Liver (tissue), 9 donors: Measurements from ENCODE around the gene TACC3. TPM values are rescaled to one million over a fixed set of nuclear protein-coding genes. Genes with fewer than 3 reads are reported as not detected.

Experiments
- DNase-seq: peaks from one replicate; pipeline ENCODE4 v3.0.0-alpha.2; 2017; ENCODE audit warnings: low spot score
- H3K27ac ChIP-seq, 2 donors: one replicate each; pipeline ENCODE4 v1.7.0; 2013; ENCODE audit warnings: inconsistent platforms in 2 of 2, low read length in 2 of 2, control low read depth in 1 of 2, low read depth in 1 of 2, mild to moderate bottlenecking in 1 of 2
- H3K27me3 ChIP-seq, 4 donors: one replicate each; pipeline versions ENCODE4 v1.6.1 to v1.7.0; 2013; ENCODE audit warnings: low read length in 3 of 4, inconsistent platforms in 1 of 4, mild to moderate bottlenecking in 1 of 4, moderate library complexity in 1 of 4; ENCODE audit not compliant: control insufficient read depth in 4 of 4, insufficient read depth in 4 of 4
- H3K36me3 ChIP-seq, 4 donors: one replicate each; pipeline versions ENCODE4 v1.6.1 to v1.7.0; 2013; ENCODE audit warnings: low read length in 3 of 4, mild to moderate bottlenecking in 3 of 4, low read depth in 1 of 4, moderate library complexity in 1 of 4; ENCODE audit not compliant: control insufficient read depth in 4 of 4, insufficient read depth in 3 of 4
- H3K4me1 ChIP-seq, 4 donors: one replicate each; pipeline versions ENCODE4 v1.6.1 to v1.7.0; 2013; ENCODE audit warnings: low read length in 3 of 4, mild to moderate bottlenecking in 3 of 4, moderate library complexity in 1 of 4; ENCODE audit not compliant: control insufficient read depth in 4 of 4, insufficient read depth in 4 of 4
- H3K4me3 ChIP-seq, 3 donors: one replicate each; pipeline versions ENCODE4 v1.6.1 to v1.7.0; 2013; ENCODE audit warnings: low read length in 3 of 3, control low read depth in 1 of 3, low read depth in 1 of 3, mild to moderate bottlenecking in 1 of 3
- H3K9ac ChIP-seq, 2 donors: one replicate each; pipeline ENCODE4 v1.7.0; 2013; ENCODE audit warnings: low read length in 2 of 2, mild to moderate bottlenecking in 2 of 2, moderate library complexity in 2 of 2, control low read depth in 1 of 2, low read depth in 1 of 2
- H3K9me3 ChIP-seq, 4 donors: one replicate each; pipeline versions ENCODE4 v1.6.1 to v1.7.0; 2013; ENCODE audit warnings: low read length in 3 of 4; ENCODE audit not compliant: control insufficient read depth in 4 of 4
- EGR1 ChIP-seq, 2 donors: IDR thresholded peaks; 2 replicates each; pipeline ENCODE4 v1.6.1; 2016 to 2018; ENCODE audit warnings: antibody characterized with exemption in 2 of 2, low read depth in 2 of 2
- FOXA1 ChIP-seq: IDR thresholded peaks from 2 replicates; pipeline ENCODE4 v1.6.1; 2016; ENCODE audit warnings: antibody characterized with exemption
- FOXA2 ChIP-seq: IDR thresholded peaks from 2 replicates; pipeline ENCODE4 v1.6.1; 2016; ENCODE audit warnings: antibody characterized with exemption
- GABPA ChIP-seq, 2 donors: IDR thresholded peaks in 1 of 2; conservative IDR thresholded peaks in 1 of 2; 2 replicates each; pipeline ENCODE4 v1.6.1; 2016; ENCODE audit warnings: antibody characterized with exemption in 2 of 2, mild to moderate bottlenecking in 1 of 2, moderate library complexity in 1 of 2
- HNF4A ChIP-seq, 2 donors: conservative IDR thresholded peaks; 2 replicates each; pipeline ENCODE4 v1.6.1; 2016; ENCODE audit warnings: antibody characterized with exemption in 2 of 2, mild to moderate bottlenecking in 2 of 2
- HNF4G ChIP-seq: IDR thresholded peaks from 2 replicates; pipeline ENCODE4 v1.6.1; 2016; ENCODE audit warnings: antibody characterized with exemption
- JUND ChIP-seq, 2 donors: IDR thresholded peaks; 2 replicates each; pipeline ENCODE4 v1.6.1; 2016; ENCODE audit warnings: antibody characterized with exemption in 2 of 2
- NR2F2 ChIP-seq: IDR thresholded peaks from 2 replicates; pipeline ENCODE4 v1.6.1; 2016; ENCODE audit warnings: antibody characterized with exemption
- RAD21 ChIP-seq, 2 donors: IDR thresholded peaks; 2 replicates each; pipeline ENCODE4 v1.6.1; 2016; ENCODE audit warnings: antibody characterized with exemption in 2 of 2, mild to moderate bottlenecking in 2 of 2
- RXRA ChIP-seq, 2 donors: IDR thresholded peaks; 2 replicates each; pipeline ENCODE4 v1.6.1; 2017 to 2018; ENCODE audit warnings: antibody characterized with exemption in 2 of 2, mild to moderate bottlenecking in 1 of 2
- SP1 ChIP-seq: IDR thresholded peaks from 2 replicates; pipeline ENCODE4 v1.6.1; 2018; ENCODE audit warnings: antibody characterized with exemption, mild to moderate bottlenecking
- TAF1 ChIP-seq: conservative IDR thresholded peaks from 2 replicates; pipeline ENCODE4 v1.6.1; 2016; ENCODE audit warnings: antibody characterized with exemption, mild to moderate bottlenecking
- YY1 ChIP-seq: IDR thresholded peaks from 2 replicates; pipeline ENCODE4 v1.6.1; 2016; ENCODE audit warnings: antibody characterized with exemption, mild to moderate bottlenecking
- WGBS: extraction: QIAGEN DNeasy Blood & Tissue Kit; methylation state at CpG from one replicate; pipeline ENCODE4 v1.1.7; 2013; 5-methylcytosine and 5-hydroxymethylcytosine counted together
- polyA plus RNA-seq, 2 donors: library from polyadenylated mRNA; stranded (reverse) in 1 of 2; unstranded in 1 of 2; fragments of 200-250 nt in 1 of 2; fragments of >200 nt in 1 of 2; fragmentation: Nextera tagmentation in 1 of 2; extraction: Ambion mirVana in 1 of 2; gene quantifications; one replicate each; pipeline versions ENCODE4 v1.2.1 to v1.2.3, GENCODE V29; 2013 to 2015
- total RNA-seq, 2 donors: library from RNA; depleted of rRNA; stranded (reverse); fragments of >200 nt; gene quantifications; one replicate each; pipeline ENCODE4 v1.2.3, GENCODE V29; 2014
- TF ChIP-seq, protein P1 (sequence below): IDR thresholded peaks from 2 replicates; pipeline ENCODE4 v1.6.1; 2016; ENCODE audit warnings: antibody characterized with exemption
- TF ChIP-seq, protein P2 (sequence below): IDR thresholded peaks from 2 replicates; pipeline ENCODE4 v1.6.1; 2016; ENCODE audit warnings: antibody characterized with exemption
- TF ChIP-seq, protein P3 (sequence below): IDR thresholded peaks from 2 replicates; pipeline ENCODE4 v1.6.1; 2016; ENCODE audit warnings: antibody characterized with exemption, mild to moderate bottlenecking
- TF ChIP-seq, protein P4 (sequence below): fragments of 150-350 bp; IDR thresholded peaks from 2 replicates; pipeline ENCODE4 v1.5.1; 2017; ENCODE audit warnings: improper control_type of control experiment, low read depth, low read length; ENCODE audit not compliant: missing input control
- TF ChIP-seq, protein P5 (sequence below): IDR thresholded peaks from 2 replicates; pipeline ENCODE4 v1.6.1; 2016; ENCODE audit warnings: antibody characterized with exemption
- donor health status: healthy.
- donor health status: healthy.
- donor health status: healthy.
- donor health status: healthy.
- donor health status: healthy.

Gene TACC3
- total and polyA plus RNA-seq, 4 donors, result 1.4 to 38.9 (median 5.5) TPM

DNA sequence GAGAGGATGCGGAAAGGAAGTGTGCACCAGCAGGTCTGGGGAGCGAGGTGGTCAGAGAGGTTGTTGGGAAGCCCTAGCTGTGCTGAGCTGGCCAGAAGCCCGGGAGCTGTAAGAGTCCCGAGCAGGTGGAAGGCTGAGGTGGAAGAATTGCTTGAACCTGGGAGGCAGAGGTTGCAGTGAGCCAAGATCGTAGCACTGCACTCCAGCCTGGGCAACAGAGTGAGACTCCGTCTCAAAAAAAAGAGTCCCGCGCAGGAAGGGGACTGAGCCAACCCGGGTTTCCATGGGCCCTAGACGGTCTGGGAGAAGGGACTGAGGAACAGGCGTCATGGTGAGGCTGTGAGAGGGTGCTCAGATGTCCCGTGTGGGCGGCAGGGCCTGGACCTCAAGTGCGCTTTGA lies 59.1 kb downstream of the TACC3 start:
- Histone ChIP-seq H3K9ac (no peak overlapping the region), H3K4me1 (peaks cover 3 to 18% (median 13%) of the 10 kb centered on the region in 4 donors), H3K36me3 (no peaks in the 10 kb centered on the region), H3K4me3 (no peak overlapping the region), H3K27ac (no peak overlapping the region), H3K27me3 (no peaks in the 10 kb centered on the region), H3K9me3 (no peaks in the 10 kb centered on the region)
- TF ChIP-seq HNF4G, result no peak
- TF ChIP-seq SP1, result no peak
- TF ChIP-seq, protein P1, sequence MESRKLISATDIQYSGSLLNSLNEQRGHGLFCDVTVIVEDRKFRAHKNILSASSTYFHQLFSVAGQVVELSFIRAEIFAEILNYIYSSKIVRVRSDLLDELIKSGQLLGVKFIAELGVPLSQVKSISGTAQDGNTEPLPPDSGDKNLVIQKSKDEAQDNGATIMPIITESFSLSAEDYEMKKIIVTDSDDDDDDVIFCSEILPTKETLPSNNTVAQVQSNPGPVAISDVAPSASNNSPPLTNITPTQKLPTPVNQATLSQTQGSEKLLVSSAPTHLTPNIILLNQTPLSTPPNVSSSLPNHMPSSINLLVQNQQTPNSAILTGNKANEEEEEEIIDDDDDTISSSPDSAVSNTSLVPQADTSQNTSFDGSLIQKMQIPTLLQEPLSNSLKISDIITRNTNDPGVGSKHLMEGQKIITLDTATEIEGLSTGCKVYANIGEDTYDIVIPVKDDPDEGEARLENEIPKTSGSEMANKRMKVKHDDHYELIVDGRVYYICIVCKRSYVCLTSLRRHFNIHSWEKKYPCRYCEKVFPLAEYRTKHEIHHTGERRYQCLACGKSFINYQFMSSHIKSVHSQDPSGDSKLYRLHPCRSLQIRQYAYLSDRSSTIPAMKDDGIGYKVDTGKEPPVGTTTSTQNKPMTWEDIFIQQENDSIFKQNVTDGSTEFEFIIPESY, result no peak
- no peak for TF ChIP-seq NR2F2
- TF ChIP-seq TAF1, result no peak
- TF ChIP-seq RAD21 (IDR thresholded peaks at IDR 0.05), result no peak
- TF ChIP-seq, protein P2, sequence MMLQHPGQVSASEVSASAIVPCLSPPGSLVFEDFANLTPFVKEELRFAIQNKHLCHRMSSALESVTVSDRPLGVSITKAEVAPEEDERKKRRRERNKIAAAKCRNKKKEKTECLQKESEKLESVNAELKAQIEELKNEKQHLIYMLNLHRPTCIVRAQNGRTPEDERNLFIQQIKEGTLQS, result no peak
- no peak for TF ChIP-seq RXRA (IDR thresholded peaks at IDR 0.05)
- TF ChIP-seq, protein P3, sequence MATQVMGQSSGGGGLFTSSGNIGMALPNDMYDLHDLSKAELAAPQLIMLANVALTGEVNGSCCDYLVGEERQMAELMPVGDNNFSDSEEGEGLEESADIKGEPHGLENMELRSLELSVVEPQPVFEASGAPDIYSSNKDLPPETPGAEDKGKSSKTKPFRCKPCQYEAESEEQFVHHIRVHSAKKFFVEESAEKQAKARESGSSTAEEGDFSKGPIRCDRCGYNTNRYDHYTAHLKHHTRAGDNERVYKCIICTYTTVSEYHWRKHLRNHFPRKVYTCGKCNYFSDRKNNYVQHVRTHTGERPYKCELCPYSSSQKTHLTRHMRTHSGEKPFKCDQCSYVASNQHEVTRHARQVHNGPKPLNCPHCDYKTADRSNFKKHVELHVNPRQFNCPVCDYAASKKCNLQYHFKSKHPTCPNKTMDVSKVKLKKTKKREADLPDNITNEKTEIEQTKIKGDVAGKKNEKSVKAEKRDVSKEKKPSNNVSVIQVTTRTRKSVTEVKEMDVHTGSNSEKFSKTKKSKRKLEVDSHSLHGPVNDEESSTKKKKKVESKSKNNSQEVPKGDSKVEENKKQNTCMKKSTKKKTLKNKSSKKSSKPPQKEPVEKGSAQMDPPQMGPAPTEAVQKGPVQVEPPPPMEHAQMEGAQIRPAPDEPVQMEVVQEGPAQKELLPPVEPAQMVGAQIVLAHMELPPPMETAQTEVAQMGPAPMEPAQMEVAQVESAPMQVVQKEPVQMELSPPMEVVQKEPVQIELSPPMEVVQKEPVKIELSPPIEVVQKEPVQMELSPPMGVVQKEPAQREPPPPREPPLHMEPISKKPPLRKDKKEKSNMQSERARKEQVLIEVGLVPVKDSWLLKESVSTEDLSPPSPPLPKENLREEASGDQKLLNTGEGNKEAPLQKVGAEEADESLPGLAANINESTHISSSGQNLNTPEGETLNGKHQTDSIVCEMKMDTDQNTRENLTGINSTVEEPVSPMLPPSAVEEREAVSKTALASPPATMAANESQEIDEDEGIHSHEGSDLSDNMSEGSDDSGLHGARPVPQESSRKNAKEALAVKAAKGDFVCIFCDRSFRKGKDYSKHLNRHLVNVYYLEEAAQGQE, result no peak
- TF ChIP-seq, protein P4, sequence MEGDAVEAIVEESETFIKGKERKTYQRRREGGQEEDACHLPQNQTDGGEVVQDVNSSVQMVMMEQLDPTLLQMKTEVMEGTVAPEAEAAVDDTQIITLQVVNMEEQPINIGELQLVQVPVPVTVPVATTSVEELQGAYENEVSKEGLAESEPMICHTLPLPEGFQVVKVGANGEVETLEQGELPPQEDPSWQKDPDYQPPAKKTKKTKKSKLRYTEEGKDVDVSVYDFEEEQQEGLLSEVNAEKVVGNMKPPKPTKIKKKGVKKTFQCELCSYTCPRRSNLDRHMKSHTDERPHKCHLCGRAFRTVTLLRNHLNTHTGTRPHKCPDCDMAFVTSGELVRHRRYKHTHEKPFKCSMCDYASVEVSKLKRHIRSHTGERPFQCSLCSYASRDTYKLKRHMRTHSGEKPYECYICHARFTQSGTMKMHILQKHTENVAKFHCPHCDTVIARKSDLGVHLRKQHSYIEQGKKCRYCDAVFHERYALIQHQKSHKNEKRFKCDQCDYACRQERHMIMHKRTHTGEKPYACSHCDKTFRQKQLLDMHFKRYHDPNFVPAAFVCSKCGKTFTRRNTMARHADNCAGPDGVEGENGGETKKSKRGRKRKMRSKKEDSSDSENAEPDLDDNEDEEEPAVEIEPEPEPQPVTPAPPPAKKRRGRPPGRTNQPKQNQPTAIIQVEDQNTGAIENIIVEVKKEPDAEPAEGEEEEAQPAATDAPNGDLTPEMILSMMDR, result no peak
- TF ChIP-seq GABPA (IDR thresholded peaks at IDR 0.05 in 1 of 2, conservative IDR thresholded peaks at IDR 0.05 in 1 of 2), result no peak
- TF ChIP-seq FOXA2, result no peak
- TF ChIP-seq EGR1 (IDR thresholded peaks at IDR 0.05; ENCODE audit: low read depth in 2 of 2), result no peak
- no peak for TF ChIP-seq HNF4A (conservative IDR thresholded peaks at IDR 0.05)
- TF ChIP-seq YY1, result no peak
- TF ChIP-seq, protein P5, sequence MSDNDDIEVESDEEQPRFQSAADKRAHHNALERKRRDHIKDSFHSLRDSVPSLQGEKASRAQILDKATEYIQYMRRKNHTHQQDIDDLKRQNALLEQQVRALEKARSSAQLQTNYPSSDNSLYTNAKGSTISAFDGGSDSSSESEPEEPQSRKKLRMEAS, result no peak
- TF ChIP-seq JUND (IDR thresholded peaks at IDR 0.05), result no peak
- no peak for TF ChIP-seq FOXA1
- no peak for DNase-seq
- WGBS, result 94% methylated on average over 14 of the region's 14 CpGs
